Activated naive CD8-positive, alpha-beta T cell treated with anti-CD3 and anti-CD28 coated beads, Interleukin-2, amount 50 U/mL, for 16 hours (primary cell): Measurements from ENCODE around the gene NEK3.
"Not testable (repeated sequence)": the region's sequence is repeated elsewhere in the genome, so short reads cannot be mapped to it uniquely, and the experiment has no call there.

Source experiments
- DNase-seq: peaks from one replicate; pipeline ENCODE4 v3.0.0-alpha.2; 2020; ENCODE audit warnings: low read depth, low spot score

The NEK3 gene

GRCh38 chr13:52159159-52159982 lies at the start of gene NEK3:
Gene NEK3 (minus strand): TSS chr13:52159597. CDS start chr13:52156191, 3,406 bp downstream.
- no peak for DNase-seq

- DNase-seq: not testable (repeated sequence)
Measured at GRCh38 chr13:52208384-52208783, 49.0 kb upstream of the NEK3 start.

- DNase-seq: not testable (repeated sequence)
Measured at GRCh38 chr13:52207896-52208295, 48.5 kb upstream of the NEK3 start.

- not testable (repeated sequence) for DNase-seq
Measured at GRCh38 chr13:52207337-52207736, 47.9 kb upstream of the NEK3 start.

- DNase-seq: not testable (repeated sequence)
Measured at GRCh38 chr13:52204546-52204945, 45.1 kb upstream of the NEK3 start.

- not testable (repeated sequence) for DNase-seq
Measured at GRCh38 chr13:52203864-52204263, 44.5 kb upstream of the NEK3 start.

GRCh38 chr13:52202506-52202905 lies 43.1 kb upstream of the NEK3 start:
- DNase-seq: not testable (repeated sequence)

- not testable (repeated sequence) for DNase-seq
Measured at GRCh38 chr13:52201439-52202193, 42.2 kb upstream of the NEK3 start.

GRCh38 chr13:52195401-52195837 lies 36.0 kb upstream of the NEK3 start:
- DNase-seq: no peak

- DNase-seq: peak; percentile 72
Measured at GRCh38 chr13:52194184-52194868, 34.9 kb upstream of the NEK3 start.

- not testable (repeated sequence) for DNase-seq
Measured at GRCh38 chr13:52193587-52194183, 34.3 kb upstream of the NEK3 start.

GRCh38 chr13:52187424-52188187 lies 28.2 kb upstream of the NEK3 start:
- not testable (repeated sequence) for DNase-seq

- no peak for DNase-seq
Measured at GRCh38 chr13:52187029-52187423, 27.6 kb upstream of the NEK3 start.

- not testable (repeated sequence) for DNase-seq
Measured at GRCh38 chr13:52181316-52181954, 22.0 kb upstream of the NEK3 start.

- no peak for DNase-seq
Measured at GRCh38 chr13:52179925-52180324, 20.5 kb upstream of the NEK3 start.

- no peak for DNase-seq
Measured at GRCh38 chr13:52177276-52177675, 17.9 kb upstream of the NEK3 start.

- DNase-seq: not testable (repeated sequence)
Measured at GRCh38 chr13:52173970-52174369, 14.6 kb upstream of the NEK3 start.

- DNase-seq: no peak
Measured at GRCh38 chr13:52173373-52173772, 14.0 kb upstream of the NEK3 start.

- DNase-seq: not testable (repeated sequence)
Measured at GRCh38 chr13:52171686-52172085, 12.3 kb upstream of the NEK3 start.

- not testable (repeated sequence) for DNase-seq
Measured at GRCh38 chr13:52170828-52171391, 11.5 kb upstream of the NEK3 start.
